Glomerular visceral epithelial cell (primary cell): ENCODE results near the gene TMEM132C.

ENCODE experiments used
- DNase-seq: peaks from one replicate; pipeline ENCODE4 v3.0.0-alpha.2; 2016; ENCODE audit errors: extremely low spot score

Gene TMEM132C

GRCh38 chr12:128415036-128415560, 148.1 kb downstream of the TMEM132C start:
- no peak for DNase-seq

DNA sequence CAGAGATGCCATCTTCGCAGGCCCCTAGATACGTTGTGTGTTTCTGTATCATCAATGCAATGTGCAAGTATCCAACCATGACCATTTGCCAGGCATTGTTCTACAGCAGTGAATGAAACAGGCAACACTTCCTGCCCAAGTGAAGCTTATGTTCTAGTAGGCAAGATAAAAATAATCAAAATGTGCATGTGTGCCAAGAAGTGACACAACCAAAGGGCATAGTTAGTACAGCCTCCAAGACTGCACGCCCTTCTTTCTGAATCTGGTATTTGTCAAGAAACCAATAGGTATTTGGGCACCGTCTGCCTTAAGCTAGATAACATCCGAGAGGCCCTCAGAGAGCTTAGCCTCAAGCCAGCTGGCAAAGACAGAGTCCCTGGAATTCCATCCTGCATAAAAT, 152.0 kb downstream of the TMEM132C start:
- DNase-seq = no peak

DNA sequence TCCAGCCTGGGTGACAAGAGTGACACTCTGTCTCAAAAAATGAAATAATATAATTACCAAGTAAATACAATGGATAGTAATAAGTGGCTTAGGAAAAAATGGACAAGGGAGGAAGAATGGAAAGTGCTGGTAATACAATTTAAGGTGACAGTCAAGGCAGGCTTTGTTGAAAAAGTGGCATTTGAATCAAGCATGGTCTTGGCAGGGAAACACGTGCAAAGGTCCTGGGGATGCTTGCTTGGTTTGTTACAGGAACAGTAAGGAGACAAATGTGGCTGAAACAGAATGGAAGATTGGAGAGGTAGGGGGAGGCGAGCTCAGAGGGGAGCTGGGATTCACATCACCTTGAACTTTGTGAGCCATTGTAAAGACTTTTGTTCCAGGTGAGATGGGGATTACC, 153.2 kb downstream of the TMEM132C start:
- DNase-seq = no peak

- DNase-seq = no peak
Observed at GRCh38 chr12:128421375-128421774, 154.4 kb downstream of the TMEM132C start.

- DNase-seq = no peak
Observed at GRCh38 chr12:128423205-128423604, 156.2 kb downstream of the TMEM132C start.

DNA sequence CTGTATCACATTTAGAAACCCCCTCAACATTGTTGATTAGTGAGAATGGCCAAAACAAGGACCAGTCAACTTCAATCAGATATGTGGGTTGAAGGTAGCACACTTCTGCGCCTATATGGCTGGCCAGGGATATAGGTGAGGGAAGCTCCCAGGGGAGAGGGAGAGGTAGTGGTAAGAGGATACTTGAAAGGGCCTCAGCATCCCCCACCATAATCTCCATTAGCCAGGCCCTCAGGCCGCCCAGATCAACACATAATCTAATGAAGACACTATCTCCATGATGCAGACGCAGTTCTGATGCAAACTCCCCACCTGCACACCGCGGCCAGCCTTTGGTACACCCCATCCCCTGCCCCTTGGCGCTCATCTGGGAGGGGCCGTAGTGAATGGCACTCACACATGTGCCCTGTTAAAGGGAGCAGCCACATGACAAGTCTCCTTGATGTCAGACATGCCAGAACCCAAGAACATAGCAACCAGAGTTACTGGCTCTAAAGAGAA, 158.0 kb downstream of the TMEM132C start:
- DNase-seq = no peak

DNA sequence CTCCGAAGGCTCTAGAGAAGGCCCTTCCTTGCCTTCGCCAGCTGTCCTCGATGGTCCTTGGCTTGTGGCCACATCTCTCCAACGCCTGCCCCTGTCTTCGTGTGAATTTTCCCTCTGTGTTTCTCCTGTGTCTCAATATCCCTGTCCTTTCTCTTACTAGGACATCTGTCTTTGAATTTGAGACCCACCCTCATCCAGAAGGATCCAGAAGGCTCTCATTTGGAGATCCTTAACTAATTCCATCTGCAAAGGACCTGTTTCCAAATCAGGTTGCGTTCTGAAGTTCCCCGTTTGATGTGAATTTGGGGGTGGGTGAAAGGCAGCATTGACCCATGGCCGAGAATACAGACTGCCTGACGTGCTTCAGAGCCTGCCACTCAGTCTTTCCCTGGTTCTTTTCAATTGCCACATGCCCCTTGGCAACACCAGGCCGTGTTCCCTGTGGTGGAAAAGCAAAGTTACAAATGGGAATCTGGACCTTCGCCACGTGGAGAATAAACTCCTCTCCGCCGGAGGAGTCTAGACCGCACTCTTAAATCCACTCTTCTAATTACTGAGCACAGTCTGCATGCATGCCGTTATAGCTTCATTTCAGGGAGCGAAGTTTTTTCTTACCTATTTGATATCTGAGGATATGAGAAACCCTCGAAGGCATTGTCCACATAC, 158.8 kb downstream of the TMEM132C start:
- no peak for DNase-seq

DNA sequence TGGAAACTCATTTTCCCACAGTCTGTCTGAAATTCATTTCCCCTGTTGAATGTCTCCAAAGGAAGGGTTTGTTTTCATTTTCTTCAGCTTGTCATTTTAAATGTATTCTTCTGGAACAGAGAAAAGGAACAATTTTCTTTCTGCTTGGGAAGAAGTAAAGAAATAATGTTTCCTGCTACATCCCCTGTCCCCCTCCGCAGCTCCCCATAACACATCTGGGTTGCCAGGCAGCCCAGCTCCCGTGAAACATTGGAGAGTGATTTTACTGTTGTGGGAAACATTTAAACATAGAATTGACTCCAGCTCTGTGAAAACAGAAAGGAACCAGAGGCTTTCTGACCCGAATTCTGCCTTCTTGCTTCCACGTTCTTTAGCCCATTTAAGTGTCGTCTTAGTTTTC, 159.5 kb downstream of the TMEM132C start:
- DNase-seq = no peak

DNA sequence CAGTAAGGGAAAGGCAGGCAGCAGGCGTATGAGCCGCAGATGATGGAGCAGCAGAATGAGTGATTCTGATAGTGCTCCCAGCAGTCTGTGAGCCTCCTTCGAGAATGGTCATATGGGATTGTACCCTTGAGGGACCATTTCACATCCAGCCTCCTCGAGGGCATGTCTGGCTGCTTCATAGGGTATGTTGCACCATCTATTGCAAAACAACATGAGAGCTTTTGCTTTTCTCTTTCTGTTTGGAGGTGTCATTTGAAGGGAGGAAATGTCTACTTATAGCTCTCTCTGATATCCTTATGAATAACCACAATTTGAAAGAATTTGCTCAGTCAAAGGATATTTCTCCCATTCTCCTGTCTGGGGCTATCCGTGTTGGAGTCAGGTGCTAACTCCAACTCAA, 172.8 kb downstream of the TMEM132C start:
- no peak for DNase-seq

DNA sequence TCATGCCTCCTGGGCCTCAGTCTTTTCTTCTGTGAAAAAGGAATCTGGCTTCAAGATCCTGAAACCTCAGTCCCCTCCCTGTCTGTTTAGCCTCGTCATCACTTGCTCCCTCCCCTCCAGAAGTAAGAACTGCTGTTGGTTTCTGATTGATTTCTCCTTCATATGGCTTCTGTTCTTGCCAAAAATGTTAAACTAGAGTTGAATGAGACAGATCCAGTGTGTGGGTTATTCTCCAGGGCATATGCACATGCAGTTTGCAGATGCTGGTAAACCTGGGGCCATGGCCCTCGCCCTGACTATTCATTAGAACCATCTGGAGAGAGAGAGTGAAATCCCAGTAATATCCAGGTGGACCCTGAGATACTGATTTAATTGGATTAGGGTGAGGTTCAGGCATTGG, 175.1 kb downstream of the TMEM132C start:
- no peak for DNase-seq

DNA sequence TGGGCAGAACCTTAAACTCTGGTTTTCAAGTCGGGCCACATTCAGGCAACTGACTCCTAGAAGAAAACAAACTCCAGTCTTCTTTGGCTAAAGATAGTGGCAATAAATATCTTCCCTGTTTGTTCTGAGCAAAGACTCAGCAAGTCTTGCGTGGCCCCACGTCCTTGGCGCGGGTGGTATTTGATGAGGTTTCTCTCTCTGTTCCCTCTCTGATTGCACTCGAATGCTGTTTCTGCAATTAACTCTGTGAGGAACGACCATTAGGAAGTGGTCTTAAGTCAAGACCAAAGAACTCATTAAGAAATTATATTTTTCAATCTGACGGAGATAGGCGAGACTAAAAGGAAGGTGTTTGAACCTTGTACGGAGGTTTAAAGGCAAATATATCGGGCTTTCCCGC, 177.6 kb downstream of the TMEM132C start:
- no peak for DNase-seq

GRCh38 chr12:128445415-128446127, 178.6 kb downstream of the TMEM132C start:
- DNase-seq = no peak

DNA sequence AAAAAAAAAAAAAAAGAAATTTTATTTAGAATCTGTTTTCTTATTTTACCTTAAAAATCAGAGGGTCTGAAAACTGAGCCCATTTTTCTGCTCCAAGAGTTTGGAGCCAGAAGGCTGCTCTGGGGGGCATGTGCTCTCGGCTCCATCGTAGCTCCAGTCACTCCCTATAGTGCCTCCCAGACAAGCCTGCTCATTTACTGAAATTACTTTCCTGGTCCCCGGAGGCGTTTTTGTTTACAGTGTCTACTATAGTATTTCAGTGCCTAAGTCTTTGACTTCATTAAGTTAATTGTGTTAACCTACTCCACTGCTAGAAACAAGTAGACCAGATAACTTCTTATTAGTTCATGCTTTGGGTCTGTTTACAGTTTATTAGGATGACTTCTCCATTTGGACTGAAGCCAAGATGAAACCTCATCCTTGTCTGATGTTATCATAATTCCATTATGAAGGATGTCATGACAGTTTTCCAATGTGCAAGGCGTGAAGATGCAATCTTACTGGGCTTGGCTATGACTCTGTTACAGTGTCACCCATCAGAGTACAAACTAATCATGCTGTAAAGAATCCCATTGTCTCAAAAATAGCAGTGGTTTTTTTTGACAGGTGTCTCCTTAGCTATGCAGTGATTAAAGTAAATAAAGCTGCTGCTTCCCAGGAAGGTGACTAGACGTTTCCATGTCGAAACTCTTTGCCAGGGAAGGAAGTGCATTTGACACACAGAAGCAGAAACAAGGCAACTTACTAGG, 182.3 kb downstream of the TMEM132C start:
- DNase-seq = no peak

GRCh38 chr12:128450810-128451209, 183.8 kb downstream of the TMEM132C start:
- DNase-seq = no peak

GRCh38 chr12:128455851-128456250, 188.9 kb downstream of the TMEM132C start:
- no peak for DNase-seq

DNA sequence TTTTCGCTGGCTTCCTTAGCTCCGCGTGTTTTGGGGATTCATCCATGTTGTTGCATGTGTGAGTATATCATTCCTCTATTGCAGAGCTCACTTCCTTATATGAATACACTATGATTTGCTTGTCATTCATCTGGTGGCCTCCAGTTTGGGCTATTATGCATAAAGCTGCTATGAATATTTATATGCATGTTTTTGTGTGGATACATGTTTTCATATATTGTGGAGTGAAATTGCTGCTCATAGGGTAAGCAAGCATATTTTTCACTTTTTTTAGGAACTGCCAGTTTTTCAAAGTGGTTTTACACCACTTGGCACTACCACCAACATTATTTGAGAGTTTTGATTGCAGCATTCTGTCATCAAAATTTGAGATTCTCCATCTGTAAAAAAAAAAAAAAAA, 190.0 kb downstream of the TMEM132C start:
- no peak for DNase-seq

DNA sequence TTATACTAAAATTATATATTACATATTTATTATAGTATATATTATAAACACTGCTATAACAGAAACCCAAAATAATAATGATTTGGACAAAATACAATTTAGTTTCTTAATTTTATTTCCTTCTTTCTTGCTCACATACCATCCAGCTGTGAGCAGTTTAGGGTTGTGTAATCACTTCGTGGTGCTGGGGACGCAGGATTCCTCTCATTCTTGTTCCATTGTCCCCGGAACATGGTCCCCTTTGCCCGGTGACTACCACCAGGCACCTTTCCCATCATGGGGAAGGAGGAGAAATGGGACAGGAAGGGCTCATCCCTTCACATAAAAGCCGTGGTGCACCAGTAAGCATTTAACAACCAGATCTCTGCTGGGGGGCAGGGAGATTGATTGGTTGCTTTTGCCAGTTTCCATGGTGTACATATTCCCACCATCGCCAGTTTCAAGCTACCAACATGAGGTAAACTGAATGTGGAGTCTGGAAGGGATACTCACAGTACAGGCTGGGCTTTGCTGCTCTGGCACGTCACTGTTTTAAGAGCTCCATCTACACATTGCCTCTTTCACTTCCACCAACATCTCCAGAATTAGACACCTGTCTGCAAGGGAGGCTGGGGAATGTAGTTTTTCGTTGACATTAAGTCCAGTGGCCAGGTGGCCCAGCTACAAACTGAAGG, 191.5 kb downstream of the TMEM132C start:
- no peak for DNase-seq

DNA sequence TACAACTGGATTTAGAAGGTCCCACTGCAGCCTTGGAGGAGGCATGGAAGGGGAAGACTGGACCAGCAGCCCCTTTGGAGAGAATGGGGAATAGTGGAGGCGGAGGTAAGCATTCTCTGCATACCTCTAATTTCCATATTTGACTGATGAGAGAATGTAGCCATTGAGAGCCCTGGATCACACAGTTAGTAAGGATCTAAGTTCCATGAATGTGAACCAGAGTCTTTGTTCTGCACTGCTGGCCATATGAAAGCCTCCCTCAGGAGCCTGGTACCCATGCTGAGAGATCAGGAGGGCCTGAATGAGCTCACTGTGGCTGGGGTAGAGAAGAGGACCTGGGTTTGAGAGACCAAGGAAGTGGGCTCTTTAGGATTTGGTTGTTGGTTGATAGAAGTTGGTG, 192.1 kb downstream of the TMEM132C start:
- DNase-seq = no peak

DNA sequence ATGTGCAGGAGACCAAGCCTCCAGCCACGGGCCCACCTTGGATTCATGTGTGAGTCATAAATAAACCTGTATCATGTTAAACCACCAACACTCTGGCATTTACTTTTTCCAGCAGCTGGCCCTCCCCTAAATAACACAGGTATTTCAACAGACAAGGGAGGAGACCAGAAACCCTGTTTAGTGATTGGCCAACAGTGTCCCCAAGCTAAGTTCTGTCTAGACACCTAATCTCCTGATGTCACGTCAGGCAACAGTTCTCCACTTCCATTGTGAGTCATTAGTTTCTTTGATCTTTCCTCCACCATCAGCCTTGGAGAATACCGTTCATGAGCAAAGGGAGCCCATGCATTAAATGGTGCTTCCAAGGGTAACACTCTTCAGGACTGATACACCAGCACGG, 196.9 kb downstream of the TMEM132C start:
- no peak for DNase-seq

- DNase-seq = no peak
Observed at GRCh38 chr12:128467882-128468281, 200.9 kb downstream of the TMEM132C start.

- no peak for DNase-seq
Observed at GRCh38 chr12:128468926-128469325, 202.0 kb downstream of the TMEM132C start.

DNA sequence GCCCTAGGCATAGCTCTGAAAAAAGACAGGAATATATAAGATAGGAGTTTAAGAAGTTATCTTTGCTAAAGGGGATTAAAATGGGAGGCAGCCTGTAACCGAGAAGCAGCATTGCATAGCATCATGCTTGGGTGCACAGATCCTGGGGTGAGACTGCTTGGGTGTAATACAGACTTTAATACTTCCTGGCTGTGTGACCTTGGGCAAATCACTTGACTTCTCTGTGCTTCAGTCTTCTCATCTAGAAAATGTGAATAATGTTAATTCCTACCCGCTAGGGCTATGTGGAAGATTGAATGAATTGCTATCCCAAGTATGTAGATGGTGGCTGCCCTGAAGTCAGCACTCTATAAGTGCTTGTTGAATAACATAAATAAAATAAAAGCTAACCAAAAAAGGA, 204.5 kb downstream of the TMEM132C start:
- DNase-seq = no peak
